ENCODE data around the gene ACTN1.

DNA sequence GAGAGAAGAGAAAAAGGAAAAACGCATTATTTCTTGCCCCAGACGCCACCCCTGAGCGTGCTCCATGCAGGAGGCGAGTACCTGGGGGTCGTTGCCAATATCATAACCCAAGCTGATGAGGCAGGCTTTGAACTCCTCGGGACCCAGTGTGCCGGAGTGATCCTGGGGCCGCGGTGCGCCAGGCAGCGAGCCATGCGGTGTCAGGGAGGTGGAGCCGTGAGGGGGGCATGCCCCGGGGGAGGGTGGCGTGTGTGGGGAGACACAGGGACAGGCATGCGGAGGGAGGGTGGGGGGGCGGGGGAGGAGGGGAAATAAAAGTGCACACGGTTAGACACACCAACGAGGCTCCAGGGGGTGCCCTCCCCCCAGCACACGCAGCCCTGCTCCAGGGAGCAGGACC lies 100.2 kb downstream of the ACTN1 start:
- TF ChIP-seq CTCF (IDR thresholded peaks at IDR 0.05; ENCODE audit: poor library complexity) (no peak), EZH2 (IDR thresholded peaks at IDR 0.05; ENCODE audit: borderline replicate concordance) (no peak)

Data from hepatocyte (in vitro differentiated cells).